HG02763 (cell line): ENCODE data around the gene TSHZ2.
A peak's percentile ranks its signal among the peaks of the same experiment; 100 is the strongest.

Experiments used
- ATAC-seq: cut with Tn5 transposase; IDR thresholded peaks from one replicate; pipeline ENCODE4 v1.9.1; 2021; ENCODE audit warnings: mild to moderate bottlenecking, moderate library complexity; ENCODE audit not compliant: unreplicated experiment

TSHZ2 gene

GRCh38 chr20:52996130-52996529, 24.0 kb downstream of the TSHZ2 start:
- ATAC-seq: no peak

GRCh38 chr20:52996658-52997057, 24.5 kb downstream of the TSHZ2 start:
- ATAC-seq: no peak

- ATAC-seq: no peak
Measured at GRCh38 chr20:52998268-52998667, 26.1 kb downstream of the TSHZ2 start.

- ATAC-seq: no peak
Measured at GRCh38 chr20:52999040-52999439, 26.9 kb downstream of the TSHZ2 start.

GRCh38 chr20:53001498-53002301, 29.5 kb downstream of the TSHZ2 start:
- peak; percentile 55 for ATAC-seq

GRCh38 chr20:53002786-53003185, 30.6 kb downstream of the TSHZ2 start:
- no peak for ATAC-seq

- no peak for ATAC-seq
Measured at GRCh38 chr20:53003420-53004154, 31.4 kb downstream of the TSHZ2 start.

- ATAC-seq: no peak
Measured at GRCh38 chr20:53004267-53004813, 32.2 kb downstream of the TSHZ2 start.

GRCh38 chr20:53009979-53010735, 38.0 kb downstream of the TSHZ2 start:
- no peak for ATAC-seq

- ATAC-seq: no peak
Measured at GRCh38 chr20:53011640-53012039, 39.5 kb downstream of the TSHZ2 start.

- no peak for ATAC-seq
Measured at GRCh38 chr20:53013183-53013582, 41.0 kb downstream of the TSHZ2 start.

GRCh38 chr20:53013847-53014246, 41.7 kb downstream of the TSHZ2 start:
- no peak for ATAC-seq

- ATAC-seq: no peak
Measured at GRCh38 chr20:53016071-53016470, 43.9 kb downstream of the TSHZ2 start.

- ATAC-seq: no peak
Measured at GRCh38 chr20:53016534-53017042, 44.4 kb downstream of the TSHZ2 start.

GRCh38 chr20:53017206-53017605, 45.0 kb downstream of the TSHZ2 start:
- ATAC-seq: no peak

GRCh38 chr20:53019464-53019863, 47.3 kb downstream of the TSHZ2 start:
- ATAC-seq: no peak

- ATAC-seq: no peak
Measured at GRCh38 chr20:53020376-53020775, 48.2 kb downstream of the TSHZ2 start.

- no peak for ATAC-seq
Measured at GRCh38 chr20:53020834-53021233, 48.7 kb downstream of the TSHZ2 start.

GRCh38 chr20:53021934-53022333, 49.8 kb downstream of the TSHZ2 start:
- no peak for ATAC-seq

GRCh38 chr20:53023732-53024520, 51.8 kb downstream of the TSHZ2 start:
- no peak for ATAC-seq
